Fibroblast of the aortic adventitia (primary cell): ENCODE measurements around the gene NDUFAF8. TPM values are rescaled to one million over a fixed set of nuclear protein-coding genes. Genes with fewer than 3 reads are reported as not detected.
A peak's percentile ranks its signal among the peaks of the same experiment; 100 is the strongest.
"Not testable (repeated sequence)": the region's sequence is repeated elsewhere in the genome, so short reads cannot be mapped to it uniquely, and the experiment has no call there.

Experiments used
- DNase-seq: peaks from one replicate; pipeline ENCODE4 v3.0.0-alpha.2; 2010; ENCODE audit warnings: low read depth
- H3K4me3 ChIP-seq: 2 replicates; pipeline ENCODE4 v1.5.1; 2011; ENCODE audit warnings: low read depth, mild to moderate bottlenecking, control low read depth, low read length, moderate library complexity
- total RNA-seq: library from RNA; depleted of rRNA; stranded (reverse); fragments of >200 nt; gene quantifications from 2 replicates; pipeline ENCODE4 v1.2.3, GENCODE V29; 2012; ENCODE audit warnings: low replicate concordance
- TF ChIP-seq, protein P1 (sequence below): IDR thresholded peaks from 2 replicates; pipeline ENCODE4 v1.5.1; 2011; ENCODE audit warnings: mild to moderate bottlenecking, low read length, control low read depth, inconsistent platforms; ENCODE audit not compliant: insufficient read depth

The NDUFAF8 gene
- total RNA-seq, 1 donor = 27.4 TPM

DNA sequence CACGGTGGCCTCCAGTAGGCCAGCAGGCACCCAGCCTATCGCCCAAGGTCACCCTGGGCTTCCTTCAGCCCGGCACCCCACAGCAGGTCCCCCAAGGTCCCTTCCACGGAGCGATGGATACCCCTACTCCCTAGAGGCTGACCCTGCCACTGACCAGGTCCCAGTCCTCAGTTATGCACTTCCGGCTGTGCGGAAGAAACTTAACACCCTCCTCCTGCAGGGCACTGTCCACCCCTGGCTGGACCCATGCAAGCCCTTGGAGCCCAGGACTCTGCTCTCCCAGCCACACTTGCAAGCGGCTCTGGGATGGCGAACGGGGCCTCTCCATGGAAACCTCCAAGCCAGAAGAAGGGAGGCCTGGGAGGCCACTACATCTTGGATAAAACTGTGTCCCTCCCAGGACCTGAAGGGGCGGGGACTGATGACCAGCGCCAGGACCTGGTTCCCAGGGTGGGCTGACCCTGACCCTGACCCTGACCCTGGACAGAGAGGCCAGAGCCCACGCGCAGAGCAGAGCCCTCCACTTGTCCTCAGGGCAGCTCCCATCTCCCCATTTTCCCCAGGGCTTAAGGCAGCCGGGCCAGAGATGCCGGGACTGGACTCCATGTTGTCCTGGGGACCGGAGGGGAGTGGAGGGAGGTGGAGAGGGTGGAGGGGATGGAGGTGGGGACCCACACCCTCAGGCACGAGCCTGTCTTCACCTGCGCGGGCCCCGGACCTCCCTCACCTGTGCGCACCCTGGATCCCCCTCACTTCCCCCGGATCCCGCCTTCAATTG lies 17.1 kb upstream of the NDUFAF8 start:
- DNase-seq = no peak
- peak overlapping the region; percentile 78 for H3K4me3 ChIP-seq
- TF ChIP-seq, protein P1, sequence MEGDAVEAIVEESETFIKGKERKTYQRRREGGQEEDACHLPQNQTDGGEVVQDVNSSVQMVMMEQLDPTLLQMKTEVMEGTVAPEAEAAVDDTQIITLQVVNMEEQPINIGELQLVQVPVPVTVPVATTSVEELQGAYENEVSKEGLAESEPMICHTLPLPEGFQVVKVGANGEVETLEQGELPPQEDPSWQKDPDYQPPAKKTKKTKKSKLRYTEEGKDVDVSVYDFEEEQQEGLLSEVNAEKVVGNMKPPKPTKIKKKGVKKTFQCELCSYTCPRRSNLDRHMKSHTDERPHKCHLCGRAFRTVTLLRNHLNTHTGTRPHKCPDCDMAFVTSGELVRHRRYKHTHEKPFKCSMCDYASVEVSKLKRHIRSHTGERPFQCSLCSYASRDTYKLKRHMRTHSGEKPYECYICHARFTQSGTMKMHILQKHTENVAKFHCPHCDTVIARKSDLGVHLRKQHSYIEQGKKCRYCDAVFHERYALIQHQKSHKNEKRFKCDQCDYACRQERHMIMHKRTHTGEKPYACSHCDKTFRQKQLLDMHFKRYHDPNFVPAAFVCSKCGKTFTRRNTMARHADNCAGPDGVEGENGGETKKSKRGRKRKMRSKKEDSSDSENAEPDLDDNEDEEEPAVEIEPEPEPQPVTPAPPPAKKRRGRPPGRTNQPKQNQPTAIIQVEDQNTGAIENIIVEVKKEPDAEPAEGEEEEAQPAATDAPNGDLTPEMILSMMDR = no peak

DNA sequence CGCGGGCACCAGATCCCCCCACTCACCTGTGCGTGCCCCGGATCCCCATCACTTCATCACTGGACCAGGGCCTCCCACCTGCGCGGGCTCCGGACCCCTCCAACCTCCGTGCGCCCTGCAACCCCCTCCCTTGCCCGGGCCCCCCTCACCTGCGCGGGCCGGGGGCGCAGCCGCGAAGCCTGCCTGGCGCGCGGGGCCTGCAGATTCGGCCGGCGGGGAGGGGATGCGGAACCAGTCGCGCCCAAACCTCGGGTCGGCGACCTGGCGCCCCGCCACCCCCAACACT lies 16.6 kb upstream of the NDUFAF8 start:
- no peak for DNase-seq
- H3K4me3 ChIP-seq = peak overlapping the region; percentile 78
- TF ChIP-seq, protein P1 = no peak

- TF ChIP-seq, protein P1 = no peak
- peak; percentile 97 for DNase-seq
Measured at GRCh38 chr17:81222906-81223761, 16.0 kb upstream of the NDUFAF8 start, which contains the start of gene CEP131. Gene CEP131 (minus strand): TSS chr17:81222965. CDS start chr17:81220056, 2,909 bp downstream.

DNA sequence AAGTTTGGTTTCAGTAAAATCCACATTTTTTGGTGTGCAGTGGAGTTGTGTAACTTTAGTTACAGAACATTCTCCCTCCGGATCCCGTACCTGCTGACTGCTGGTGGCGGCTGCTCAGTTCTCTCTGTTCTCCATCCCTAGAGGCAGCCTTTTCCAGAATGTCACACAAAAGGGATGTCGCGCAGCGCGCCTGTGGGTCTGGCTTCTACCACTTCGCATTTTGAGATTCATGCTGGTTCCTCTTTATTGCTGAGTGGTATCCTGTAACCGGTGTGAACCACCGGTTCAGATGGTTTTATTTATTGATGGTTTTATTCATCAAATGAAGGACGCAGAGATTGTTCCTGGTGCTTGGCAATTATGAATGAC lies 15.4 kb upstream of the NDUFAF8 start:
- TF ChIP-seq, protein P1 = no peak
- DNase-seq = no peak
- no peak overlapping the region for H3K4me3 ChIP-seq

More at GRCh38 chr17:81222906-81223761, 16.0 kb upstream of the NDUFAF8 start, which contains the start of gene CEP131:
- peak within 1 kb of the TSS; percentile 78 for H3K4me3 ChIP-seq

GRCh38 chr17:81227630-81228029 lies 11.5 kb upstream of the NDUFAF8 start:
- not testable (repeated sequence) for H3K4me3 ChIP-seq, DNase-seq

GRCh38 chr17:81228420-81228819 lies 10.7 kb upstream of the NDUFAF8 start:
- TF ChIP-seq, protein P1 = no peak

More at GRCh38 chr17:81228420-81228819, 10.7 kb upstream of the NDUFAF8 start:
- no peak for DNase-seq
- no peak overlapping the region for H3K4me3 ChIP-seq
